NCI-H510A treated with DMSO at 0.1 percent for 48 hours (cell line): ENCODE data around the gene MMP11.

Experiments
- DNase-seq: peaks from one replicate; lab custom pipeline; 2025; lab: John Stamatoyannopoulos, UW

The MMP11 gene

DNA sequence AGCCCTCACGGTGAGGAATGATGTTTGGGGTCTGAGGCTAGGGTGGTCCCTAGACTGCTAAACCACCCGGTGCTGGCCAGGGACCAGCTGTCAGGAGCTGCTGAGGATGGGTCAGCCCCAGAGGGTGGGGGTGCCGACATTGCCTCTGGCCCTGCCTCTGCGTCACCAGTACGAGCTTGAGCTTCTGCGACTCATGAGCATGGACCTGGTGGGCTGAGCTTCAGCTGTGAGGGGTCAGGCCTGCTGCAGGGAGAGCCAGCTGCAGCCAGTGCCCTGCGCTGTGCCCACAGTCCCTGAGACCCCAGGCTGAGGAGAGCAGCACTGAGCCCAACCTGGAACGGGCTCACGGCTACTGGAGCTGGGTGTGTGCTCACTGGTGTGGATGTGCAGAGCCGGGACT is 59.1 kb downstream of the MMP11 start:
- DNase-seq, result no peak

GRCh38 chr22:23832226-23833016 is 59.8 kb downstream of the MMP11 start:
- no peak for DNase-seq

DNA sequence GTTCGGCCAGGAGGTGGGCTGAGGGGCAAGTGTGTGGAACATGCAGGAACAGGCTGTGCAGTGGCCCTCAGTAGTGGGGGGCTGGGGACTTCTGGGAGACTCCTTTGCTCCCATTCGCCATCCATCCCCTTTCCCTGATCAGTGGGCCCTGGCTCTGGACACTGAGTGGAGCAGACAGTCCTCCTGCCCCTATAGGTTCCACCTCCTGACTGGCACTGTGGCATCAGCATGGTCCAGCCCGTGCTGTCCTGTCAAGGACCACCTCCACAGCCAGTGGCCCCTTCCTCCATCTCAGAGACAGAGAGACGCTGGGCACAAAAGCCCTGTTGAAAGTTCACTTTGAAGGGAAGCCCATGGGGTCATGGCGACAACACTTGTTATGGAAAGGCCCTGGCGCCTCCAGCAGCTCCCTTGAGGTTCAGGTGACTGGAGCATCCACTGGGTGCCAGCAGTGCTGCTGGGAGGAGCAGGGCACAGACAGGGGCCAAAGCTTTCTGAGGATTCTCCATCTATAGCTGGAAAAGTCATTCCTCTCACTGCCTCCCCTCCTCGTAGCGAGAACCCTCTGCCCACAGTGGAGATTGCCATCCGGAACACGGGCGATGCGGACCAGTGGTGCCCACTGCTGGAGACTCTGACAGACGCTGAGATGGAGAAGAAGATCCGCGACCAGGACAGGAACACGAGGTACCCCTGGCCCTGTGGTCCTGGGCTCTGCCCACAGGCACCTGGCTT is 60.5 kb downstream of the MMP11 start:
- no peak for DNase-seq
